Measurements from ENCODE around the gene INMT.

DNA sequence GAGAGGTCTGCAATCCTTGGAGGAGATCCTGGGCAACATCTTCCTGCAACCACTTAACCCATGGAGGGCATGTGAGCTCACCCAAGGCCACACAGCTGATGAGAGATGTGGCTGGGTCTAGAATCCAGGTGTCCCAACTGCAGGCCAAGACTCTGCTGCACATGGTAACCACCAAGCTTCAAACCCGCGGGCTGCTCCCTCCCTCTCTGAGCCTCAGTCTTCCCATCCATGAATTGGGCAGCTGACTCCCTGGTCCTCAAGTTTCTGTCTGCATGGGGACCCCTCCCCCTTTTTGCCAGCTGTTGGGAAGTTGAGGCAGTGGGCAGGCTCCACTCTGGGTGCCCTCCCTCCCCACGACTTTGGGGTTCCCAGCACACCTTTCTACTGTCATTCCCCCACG is 20.9 kb upstream of the INMT start:
- TF ChIP-seq, protein P1, sequence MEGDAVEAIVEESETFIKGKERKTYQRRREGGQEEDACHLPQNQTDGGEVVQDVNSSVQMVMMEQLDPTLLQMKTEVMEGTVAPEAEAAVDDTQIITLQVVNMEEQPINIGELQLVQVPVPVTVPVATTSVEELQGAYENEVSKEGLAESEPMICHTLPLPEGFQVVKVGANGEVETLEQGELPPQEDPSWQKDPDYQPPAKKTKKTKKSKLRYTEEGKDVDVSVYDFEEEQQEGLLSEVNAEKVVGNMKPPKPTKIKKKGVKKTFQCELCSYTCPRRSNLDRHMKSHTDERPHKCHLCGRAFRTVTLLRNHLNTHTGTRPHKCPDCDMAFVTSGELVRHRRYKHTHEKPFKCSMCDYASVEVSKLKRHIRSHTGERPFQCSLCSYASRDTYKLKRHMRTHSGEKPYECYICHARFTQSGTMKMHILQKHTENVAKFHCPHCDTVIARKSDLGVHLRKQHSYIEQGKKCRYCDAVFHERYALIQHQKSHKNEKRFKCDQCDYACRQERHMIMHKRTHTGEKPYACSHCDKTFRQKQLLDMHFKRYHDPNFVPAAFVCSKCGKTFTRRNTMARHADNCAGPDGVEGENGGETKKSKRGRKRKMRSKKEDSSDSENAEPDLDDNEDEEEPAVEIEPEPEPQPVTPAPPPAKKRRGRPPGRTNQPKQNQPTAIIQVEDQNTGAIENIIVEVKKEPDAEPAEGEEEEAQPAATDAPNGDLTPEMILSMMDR (IDR thresholded peaks at IDR 0.05; ENCODE audit: low read length) = no peak
- TF ChIP-seq EZH2 (optimal IDR thresholded peaks at IDR 0.05; ENCODE audit: low read depth, low read length) = no peak
